SJCRH30 (cell line): ENCODE measurements around the gene PALLD. TPM values are rescaled to one million over a fixed set of nuclear protein-coding genes. Genes with fewer than 3 reads are reported as not detected.

Source experiments
- DNase-seq, 2 experiments: peaks; one replicate each; pipeline ENCODE4 v3.0.0-alpha.2; 2015 to 2020
- H3K27ac ChIP-seq: fragments of 250-450 bp; sonication (Bioruptor Pico); 2 replicates; pipeline ENCODE4 v1.5.1; 2020; ENCODE audit warnings: mild to moderate bottlenecking, moderate library complexity
- H3K27me3 ChIP-seq: fragments of 250-450 bp; sonication (Bioruptor Pico); 2 replicates; pipeline ENCODE4 v1.5.1; 2020; ENCODE audit warnings: mild to moderate bottlenecking, moderate library complexity
- H3K36me3 ChIP-seq: fragments of 250-450 bp; sonication (Bioruptor Pico); 2 replicates; pipeline ENCODE4 v1.5.1; 2020; ENCODE audit warnings: mild to moderate bottlenecking, moderate library complexity
- H3K4me1 ChIP-seq: fragments of 250-450 bp; sonication (Bioruptor Pico); 2 replicates; pipeline ENCODE4 v1.5.1; 2020; ENCODE audit warnings: mild to moderate bottlenecking, moderate library complexity
- H3K4me3 ChIP-seq: fragments of 250-450 bp; sonication (Bioruptor Pico); 2 replicates; pipeline ENCODE4 v1.5.1; 2020; ENCODE audit warnings: mild to moderate bottlenecking, moderate library complexity
- H3K9me3 ChIP-seq: fragments of 250-450 bp; sonication (Bioruptor Pico); replicated peaks from 2 replicates; pipeline ENCODE4 v1.5.1; 2020; ENCODE audit warnings: mild to moderate bottlenecking, moderate library complexity
- total RNA-seq: library from RNA; depleted of rRNA; stranded (reverse); fragments of >200 nt; shearing (Covaris generic); gene quantifications from 2 replicates; pipeline ENCODE4 v1.2.3, GENCODE V29; 2014

The PALLD gene
- total RNA-seq, 1 experiment from 2014 or later, result 47.3 TPM

DNA sequence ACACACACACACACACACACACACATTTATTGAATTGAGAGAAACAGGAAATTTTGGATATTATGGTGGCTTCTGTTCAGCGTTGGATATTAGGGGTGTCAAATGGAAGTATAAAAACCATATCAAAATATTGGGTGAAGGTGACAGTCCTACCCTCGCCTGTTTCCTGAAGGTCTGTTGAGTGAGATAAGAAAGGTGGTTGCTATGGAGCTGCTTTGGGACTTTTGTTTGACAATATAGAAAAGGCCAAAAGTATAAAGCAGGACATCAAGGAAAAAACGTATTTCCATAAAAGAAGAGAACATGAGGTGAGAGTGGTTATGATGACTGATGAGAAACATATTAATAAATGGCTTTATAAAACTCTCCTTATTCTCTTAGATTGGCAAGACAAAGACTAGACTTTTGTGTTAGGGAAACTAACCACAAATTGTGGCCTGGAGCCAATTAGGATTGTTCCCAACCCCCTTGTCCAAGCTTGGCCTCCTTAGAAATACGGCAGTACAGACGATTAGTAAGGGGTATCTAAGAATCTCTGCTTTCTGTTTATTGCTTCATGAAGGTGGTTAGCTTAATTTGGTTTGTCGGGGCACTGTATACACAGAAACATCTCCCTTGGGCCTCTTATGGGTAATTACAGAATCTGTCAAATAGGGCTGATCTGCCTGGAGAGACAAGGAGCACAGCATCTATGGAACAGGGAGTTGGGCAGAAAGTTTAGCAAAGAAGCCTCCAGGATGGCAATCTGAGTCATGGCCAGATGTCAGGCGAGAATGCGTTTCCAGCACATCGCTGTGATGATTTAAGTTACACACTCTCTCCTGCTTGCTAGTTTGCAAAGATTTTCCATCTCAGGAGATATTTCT is 315.2 kb downstream of the PALLD start:
- DNase-seq, result no peak
- Histone ChIP-seq H3K4me1 (peaks cover 26% of the 10 kb centered on the region; the same call in 1 of the 2 replicates), H3K27me3 (no peaks in the 10 kb centered on the region), H3K36me3 (no peaks in the 10 kb centered on the region), H3K4me3 (no peak overlapping the region), H3K9me3 (no peaks in the 10 kb centered on the region), H3K27ac (peak overlapping the region; percentile 17; the same call in 1 of the 2 replicates)

DNA sequence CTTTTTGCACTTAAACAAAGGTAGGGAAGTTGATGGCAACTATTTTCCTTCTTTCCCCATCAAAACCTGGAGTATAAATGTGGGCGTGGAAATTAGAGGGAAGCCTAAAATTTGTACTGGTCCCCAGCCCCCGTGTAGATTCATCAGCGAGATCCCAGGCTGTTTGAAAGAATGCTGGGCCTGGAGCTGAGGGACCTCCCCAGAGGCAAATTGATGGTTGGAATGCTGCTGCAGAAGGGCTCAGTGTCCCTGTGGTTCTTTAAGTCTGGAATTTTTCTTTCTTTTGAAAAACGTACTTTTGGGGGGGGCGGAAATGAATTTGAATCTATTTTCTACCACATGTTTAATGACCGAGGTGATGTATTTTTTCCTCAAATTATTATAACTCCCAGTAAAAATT is 316.0 kb downstream of the PALLD start:
- Histone ChIP-seq H3K4me1 (peaks cover 28% of the 10 kb centered on the region; the same call in 1 of the 2 replicates), H3K4me3 (no peak overlapping the region), H3K27me3 (no peaks in the 10 kb centered on the region), H3K27ac (no peak overlapping the region), H3K9me3 (no peaks in the 10 kb centered on the region), H3K36me3 (no peaks in the 10 kb centered on the region)
- no peak for DNase-seq

DNA sequence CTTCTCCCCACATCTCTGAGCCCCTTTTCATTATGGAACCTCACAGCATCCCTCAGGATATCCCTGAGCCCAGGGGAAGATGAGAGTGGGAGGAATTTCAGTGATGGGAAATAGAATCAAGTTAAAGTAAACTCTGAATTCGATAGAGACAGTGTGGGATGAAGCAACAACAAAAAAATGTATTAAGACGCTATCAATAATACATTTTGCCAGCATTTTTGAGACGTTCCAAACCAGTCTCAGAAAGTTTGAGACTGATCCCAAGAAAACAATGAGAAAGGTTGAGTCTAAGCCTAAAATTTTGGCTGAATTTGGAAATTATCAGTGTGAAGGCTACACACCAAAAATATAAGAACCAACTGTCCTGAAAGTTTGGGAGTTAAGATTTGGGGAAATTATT is 317.0 kb downstream of the PALLD start:
- Histone ChIP-seq H3K9me3 (no peaks in the 10 kb centered on the region), H3K4me1 (peaks cover 28% of the 10 kb centered on the region; the same call in 1 of the 2 replicates), H3K27ac (no peak overlapping the region), H3K27me3 (no peaks in the 10 kb centered on the region), H3K4me3 (no peak overlapping the region), H3K36me3 (no peaks in the 10 kb centered on the region)
- no peak for DNase-seq

DNA sequence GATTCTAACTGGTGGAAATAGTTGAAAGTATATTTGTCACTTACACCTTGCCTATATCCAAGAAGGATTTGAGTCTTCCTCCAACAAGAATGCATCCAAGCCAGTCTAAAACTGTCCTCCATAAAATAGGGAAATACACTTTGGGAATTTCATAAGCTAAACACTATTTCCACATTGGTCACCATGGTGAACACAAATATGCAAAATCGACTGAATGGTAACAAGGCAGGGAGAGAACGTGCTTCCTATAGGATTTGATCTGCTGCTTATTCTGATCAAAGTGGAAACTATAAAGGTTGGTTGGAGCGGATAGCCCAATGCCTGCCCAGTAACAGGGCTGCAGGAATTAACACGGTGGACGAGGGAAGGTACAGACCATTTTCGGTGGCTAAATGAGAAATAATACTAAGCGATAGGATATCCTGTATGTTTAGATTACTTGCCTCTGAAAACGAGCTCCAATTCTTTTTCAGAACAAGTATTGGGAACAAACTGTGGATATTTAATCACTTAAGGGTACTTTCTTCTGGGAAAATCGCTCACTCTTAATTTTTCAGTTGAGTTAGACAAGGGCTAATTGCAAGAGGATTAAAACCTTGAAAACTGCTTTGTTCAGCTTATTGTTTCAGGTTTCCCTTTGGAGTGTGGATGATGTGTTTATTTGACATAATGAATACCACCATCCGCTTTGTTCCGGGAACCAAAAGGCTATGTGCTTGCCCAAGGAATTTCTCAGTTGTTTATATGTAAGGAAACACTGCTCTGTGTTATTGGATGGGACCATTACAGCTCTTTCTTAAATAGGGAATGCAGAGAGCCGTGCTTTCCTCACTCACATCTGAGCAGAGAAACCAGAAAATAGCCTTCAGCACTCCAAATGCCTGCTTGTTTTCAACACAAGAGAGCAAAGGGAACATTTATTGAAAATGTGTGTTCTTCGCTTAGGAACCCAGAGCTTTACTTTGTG is 318.8 kb downstream of the PALLD start:
- Histone ChIP-seq H3K27me3 (no peaks in the 10 kb centered on the region), H3K4me3 (no peak overlapping the region), H3K36me3 (no peaks in the 10 kb centered on the region), H3K27ac (peak overlapping the region; percentile 37), H3K9me3 (no peaks in the 10 kb centered on the region), H3K4me1 (peaks cover 28% of the 10 kb centered on the region; the same call in 1 of the 2 replicates)
- DNase-seq, result peak in 1 of 2 experiments; percentile 28

DNA sequence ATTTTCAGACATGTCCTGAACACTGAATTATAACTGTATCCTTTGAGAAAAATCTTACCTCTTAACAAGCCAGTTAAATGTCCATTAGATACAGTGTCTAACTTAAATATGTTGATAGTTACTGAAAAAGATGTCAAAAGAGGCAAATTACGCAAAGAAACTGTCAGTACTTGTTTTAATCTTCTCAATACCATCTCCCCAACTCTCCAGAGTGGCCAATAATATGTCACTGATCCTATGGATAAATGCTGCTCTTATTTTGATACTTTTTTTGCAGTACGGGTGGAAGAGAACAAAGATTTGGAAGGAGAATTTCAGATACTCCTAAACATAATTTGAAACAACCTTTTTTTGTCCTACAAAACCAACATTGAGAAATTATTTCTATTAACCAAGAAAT is 320.5 kb downstream of the PALLD start:
- Histone ChIP-seq H3K9me3 (no peaks in the 10 kb centered on the region), H3K27me3 (no peaks in the 10 kb centered on the region), H3K4me3 (no peak overlapping the region; the same call in 1 of the 2 replicates), H3K27ac (peak overlapping the region; percentile 37), H3K36me3 (no peaks in the 10 kb centered on the region), H3K4me1 (peaks cover 25% of the 10 kb centered on the region)
- no peak for DNase-seq

DNA sequence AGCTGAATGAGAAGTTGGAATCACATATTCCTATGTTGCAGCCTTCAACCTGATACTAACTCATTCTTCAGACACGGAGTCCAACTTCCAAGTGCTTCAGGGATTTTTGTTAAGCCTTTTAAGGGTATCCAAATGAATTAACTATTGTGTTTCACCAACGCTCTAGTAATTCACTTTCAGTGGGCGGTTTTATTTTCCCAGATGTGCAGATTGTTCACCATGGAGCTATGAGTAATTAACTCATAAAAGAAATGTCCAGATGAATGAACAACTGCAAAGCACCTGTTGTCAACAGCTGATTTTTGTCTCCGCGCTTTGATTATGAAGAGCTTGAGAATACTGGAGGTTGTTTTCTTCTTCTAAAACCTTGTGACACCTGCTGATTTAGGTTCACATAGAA is 325.6 kb downstream of the PALLD start:
- peak; percentile 48 to 85 for DNase-seq
- Histone ChIP-seq H3K27ac (peak overlapping the region; percentile 66), H3K27me3 (no peaks in the 10 kb centered on the region), H3K9me3 (no peaks in the 10 kb centered on the region), H3K4me3 (no peak overlapping the region), H3K36me3 (no peaks in the 10 kb centered on the region; the same call in 1 of the 2 replicates), H3K4me1 (peaks cover 15% of the 10 kb centered on the region)

DNA sequence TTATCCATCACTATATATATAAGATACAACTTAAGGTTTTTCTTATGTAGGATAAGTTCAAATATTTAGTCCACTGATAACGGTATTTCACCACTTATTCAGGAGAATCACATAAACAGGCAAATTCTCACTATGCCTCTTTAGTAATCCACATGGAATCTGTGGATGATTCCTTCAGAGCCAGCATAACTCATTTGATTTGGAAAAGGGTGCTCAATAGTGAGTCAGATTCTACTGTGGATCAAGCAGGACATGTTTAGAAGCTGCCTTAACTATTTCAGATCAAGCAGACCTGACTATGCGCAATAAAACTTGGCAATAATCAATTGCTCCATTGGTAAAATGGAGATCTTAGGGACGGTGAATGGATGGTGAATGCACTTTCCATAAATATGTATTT is 329.1 kb downstream of the PALLD start:
- Histone ChIP-seq H3K36me3 (no peaks in the 10 kb centered on the region; the same call in 1 of the 2 replicates), H3K27ac (no peak overlapping the region), H3K27me3 (no peaks in the 10 kb centered on the region), H3K4me3 (no peak overlapping the region), H3K4me1 (peaks cover 19% of the 10 kb centered on the region), H3K9me3 (no peaks in the 10 kb centered on the region)
- no peak for DNase-seq

DNA sequence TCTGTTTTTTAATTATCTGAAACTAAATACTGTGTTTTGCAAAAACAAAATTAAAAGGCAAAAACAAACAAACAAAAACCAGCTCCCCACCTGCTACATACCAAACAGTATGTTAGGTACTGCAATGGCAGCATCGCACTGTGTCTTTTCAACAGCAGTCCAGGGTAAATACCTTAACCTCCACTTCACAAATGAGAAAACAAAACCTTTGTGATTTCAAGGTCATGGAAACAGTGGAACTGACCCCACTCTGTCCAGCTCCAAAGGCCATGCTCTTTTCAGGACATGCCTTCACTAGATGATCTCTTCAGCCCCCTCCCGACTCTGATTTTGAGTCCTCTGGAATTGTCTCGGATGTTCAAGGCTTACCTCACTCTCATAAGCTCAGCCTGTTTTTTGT is 329.8 kb downstream of the PALLD start:
- H3K9me3 ChIP-seq, result no peaks in the 10 kb centered on the region
- DNase-seq, result no peak
- H3K27me3 ChIP-seq, result no peaks in the 10 kb centered on the region
- no peak overlapping the region for H3K27ac ChIP-seq
- H3K4me1 ChIP-seq, result peaks cover 20% of the 10 kb centered on the region
- H3K36me3 ChIP-seq, result no peaks in the 10 kb centered on the region; the same call in 1 of the 2 replicates
- H3K4me3 ChIP-seq, result no peak overlapping the region

DNA sequence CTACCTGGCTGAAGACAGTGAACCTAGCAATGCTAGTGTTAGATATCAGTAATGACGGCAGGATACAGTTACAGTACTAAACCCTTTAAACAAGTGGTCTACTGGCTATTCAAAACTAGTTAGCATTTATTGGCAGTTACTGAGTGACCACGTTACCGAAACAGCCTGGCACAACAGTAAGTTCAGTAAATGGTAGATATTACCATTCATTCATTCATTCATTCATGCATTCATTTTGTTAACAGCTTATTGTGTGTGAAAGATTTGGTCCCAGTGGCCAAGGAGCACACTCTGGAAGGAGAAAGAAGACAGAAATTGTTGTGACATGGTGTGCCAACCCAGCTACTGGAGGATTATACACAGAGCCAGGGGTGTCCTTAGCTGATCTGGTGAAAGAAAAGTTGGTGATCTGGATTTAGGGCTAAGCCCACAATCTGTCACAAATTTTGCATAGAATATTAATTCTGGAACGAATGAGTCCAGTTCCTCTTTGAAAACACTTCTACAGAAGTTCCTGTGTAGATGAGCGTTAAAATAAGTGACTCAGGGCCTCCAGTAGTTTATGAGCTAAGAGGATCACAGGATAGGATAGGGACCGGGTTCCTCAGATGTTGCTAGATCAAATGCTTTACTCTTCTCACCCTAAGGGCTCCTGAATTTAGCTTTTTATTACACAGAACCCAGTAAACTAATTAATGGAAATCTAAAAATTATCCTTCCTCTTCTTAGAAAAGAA is 334.1 kb downstream of the PALLD start:
- peak in 1 of 2 experiments; percentile 36 for DNase-seq
- Histone ChIP-seq H3K9me3 (no peaks in the 10 kb centered on the region), H3K36me3 (peaks cover 2% of the 10 kb centered on the region; the same call in 1 of the 2 replicates), H3K4me3 (peak overlapping the region; percentile 91), H3K27ac (peak overlapping the region; percentile 96), H3K4me1 (peaks cover 5% of the 10 kb centered on the region; the same call in 1 of the 2 replicates), H3K27me3 (no peaks in the 10 kb centered on the region)

DNA sequence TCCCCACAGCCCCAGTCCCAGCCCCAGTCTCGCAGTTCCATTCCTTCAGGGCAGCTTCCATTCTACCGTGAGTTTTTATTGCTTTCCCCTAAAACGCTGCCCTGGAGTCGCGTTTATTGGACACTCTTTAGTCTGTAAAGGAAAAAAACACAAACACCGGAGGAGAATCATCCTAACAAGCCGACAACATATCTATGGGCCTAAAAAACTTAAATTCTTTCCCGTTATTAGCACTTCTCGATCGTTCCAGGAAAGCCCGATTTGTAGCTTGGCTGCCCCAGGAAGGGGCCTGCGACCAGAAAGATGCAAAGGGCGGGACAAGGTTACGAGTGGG is 334.7 kb downstream of the PALLD start:
- peak in 1 of 2 experiments; percentile 24 for DNase-seq
- Histone ChIP-seq H3K4me3 (peak overlapping the region; percentile 91), H3K27ac (peak overlapping the region; percentile 96), H3K27me3 (no peaks in the 10 kb centered on the region), H3K36me3 (peaks cover 6% of the 10 kb centered on the region), H3K9me3 (no peaks in the 10 kb centered on the region), H3K4me1 (peaks cover 5% of the 10 kb centered on the region; the same call in 1 of the 2 replicates)

DNA sequence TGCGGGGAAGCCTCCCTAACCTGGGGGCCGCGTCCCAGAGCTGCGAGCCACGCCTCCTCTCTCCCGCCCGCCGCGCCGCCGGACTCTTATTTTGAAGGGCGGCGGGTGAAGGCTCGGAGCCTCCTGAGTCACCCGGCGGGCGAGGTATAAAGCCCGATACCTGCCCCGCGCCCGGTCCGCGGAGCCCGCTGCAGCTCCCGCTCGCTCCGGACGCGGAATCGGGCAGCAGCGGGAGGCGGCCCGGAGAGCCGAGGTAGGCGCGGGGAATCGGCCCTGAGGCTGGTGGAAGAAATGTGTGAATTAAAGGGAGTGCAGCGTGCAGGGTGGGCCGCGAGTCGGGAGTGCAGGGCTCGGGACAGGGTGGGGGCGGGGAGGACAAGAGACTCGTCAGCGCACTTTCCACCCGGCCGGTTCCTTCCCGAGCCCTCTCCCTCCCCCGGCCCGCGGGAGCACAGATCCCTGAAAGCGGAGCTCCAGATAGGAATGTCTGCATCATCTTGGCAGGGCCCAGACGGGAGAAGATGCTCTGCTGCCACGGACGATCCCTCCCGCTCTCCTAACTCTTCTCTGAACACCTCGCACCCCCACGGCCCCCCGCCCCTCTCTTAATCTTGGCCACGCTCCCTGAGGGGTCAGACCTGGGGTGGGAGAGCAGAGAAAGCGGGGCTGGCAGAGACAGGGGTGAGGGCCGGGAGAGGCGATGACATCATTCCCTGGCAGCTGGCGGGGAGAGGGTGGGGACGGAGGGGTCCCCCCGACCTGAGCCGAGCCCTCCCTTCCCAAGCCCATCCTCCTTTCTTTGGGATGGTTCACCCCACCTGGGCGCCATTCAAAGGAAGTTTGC is 335.3 kb downstream of the PALLD start:
- DNase-seq, result peak; percentile 79 to 86
- Histone ChIP-seq H3K4me3 (peak overlapping the region; percentile 91), H3K4me1 (peaks cover 5% of the 10 kb centered on the region; the same call in 1 of the 2 replicates), H3K27ac (peak overlapping the region; percentile 96), H3K9me3 (no peaks in the 10 kb centered on the region), H3K36me3 (peaks cover 12% of the 10 kb centered on the region), H3K27me3 (no peaks in the 10 kb centered on the region)

DNA sequence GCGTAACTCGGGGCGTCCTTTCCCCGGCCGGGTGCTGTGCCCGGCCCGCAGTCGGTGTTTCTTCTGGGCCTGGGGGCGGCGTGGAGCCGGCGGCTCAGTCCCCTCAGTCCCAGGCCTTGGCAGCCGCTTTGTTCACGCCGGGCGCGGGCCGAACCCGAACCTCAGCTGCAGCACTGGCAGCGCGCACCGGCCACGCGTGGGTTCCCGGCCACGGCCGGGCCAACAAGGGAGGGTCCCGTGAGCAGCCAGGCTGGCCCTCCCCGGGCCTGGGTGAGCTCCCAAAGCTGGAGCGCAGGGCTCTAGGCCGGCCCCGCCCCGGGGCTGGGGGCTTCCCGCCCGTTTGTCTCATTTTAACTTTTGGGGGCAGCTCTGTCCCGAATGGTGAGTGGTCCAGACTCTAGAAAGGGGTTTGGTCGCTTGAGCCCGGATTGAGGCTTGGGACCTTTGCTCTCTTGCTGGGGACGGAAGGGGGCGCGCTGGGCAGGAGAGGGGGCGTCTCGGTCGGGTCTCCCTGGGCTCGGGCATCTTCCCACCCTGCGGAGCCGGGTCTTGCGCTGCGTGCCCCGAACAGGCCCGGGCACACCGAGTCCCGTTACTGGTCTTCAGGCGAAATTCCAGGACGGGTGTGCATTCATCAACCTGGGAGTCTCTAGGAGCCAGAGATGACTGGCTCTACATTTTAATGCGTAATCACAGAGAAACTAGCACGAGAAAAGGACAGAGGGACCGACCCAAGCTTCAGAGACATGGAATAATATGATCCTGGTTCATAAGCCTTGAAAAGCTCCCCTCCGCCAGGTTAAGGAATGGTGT is 336.1 kb downstream of the PALLD start:
- peak in 1 of 2 experiments; percentile 49 for DNase-seq
- peak overlapping the region; percentile 91 for H3K4me3 ChIP-seq

DNA sequence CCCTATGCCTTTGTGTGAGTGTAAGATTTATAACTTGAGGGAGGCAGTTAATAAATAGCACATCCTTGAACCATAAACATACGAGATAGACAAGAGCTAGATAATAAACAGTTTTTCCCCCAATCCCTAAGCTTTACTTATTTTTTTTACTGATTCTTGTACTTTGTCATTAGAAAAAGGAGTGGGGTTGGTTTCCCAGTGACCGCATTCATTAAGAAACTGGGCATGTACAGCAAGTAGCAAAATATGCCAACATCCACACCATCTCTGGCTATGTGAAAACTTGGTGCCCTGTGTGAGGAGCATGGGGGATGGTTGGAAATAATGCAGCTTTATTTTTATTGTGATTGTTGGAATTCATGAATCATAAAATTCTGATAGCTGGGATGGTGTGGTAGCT is 337.0 kb downstream of the PALLD start:
- H3K36me3 ChIP-seq, result peaks cover 19% of the 10 kb centered on the region
- no peak overlapping the region for H3K27ac ChIP-seq
- no peak overlapping the region for H3K4me3 ChIP-seq
- peaks cover 5% of the 10 kb centered on the region; the same call in 1 of the 2 replicates for H3K4me1 ChIP-seq
- H3K9me3 ChIP-seq, result no peaks in the 10 kb centered on the region
- DNase-seq, result no peak
- H3K27me3 ChIP-seq, result no peaks in the 10 kb centered on the region

More for the DNA sequence above, 336.1 kb downstream of the PALLD start:
- Histone ChIP-seq H3K27ac (peak overlapping the region; percentile 96), H3K9me3 (no peaks in the 10 kb centered on the region), H3K36me3 (peaks cover 18% of the 10 kb centered on the region), H3K27me3 (no peaks in the 10 kb centered on the region), H3K4me1 (peaks cover 5% of the 10 kb centered on the region; the same call in 1 of the 2 replicates)
